HepG2 (cell line): ENCODE results near the gene MADD. TPM values are rescaled to one million over a fixed set of nuclear protein-coding genes. Genes with fewer than 3 reads are reported as not detected.

Source experiments
- ATAC-seq: fragments of 200-7000 bp; cut with Tn5 transposase; 3 replicates; pipeline ENCODE4 v1.9.1; 2020; ENCODE audit warnings: mild to moderate bottlenecking, moderate library complexity
- BruUV-seq: library from RNA; stranded (reverse); fragments of 400-500 nt; replicated peaks from 2 replicates; lab custom pipeline; 2021; lab: Mats Ljungman, UMichigan
- CTCF ChIA-PET: fragments of 300-600 bp; formaldehyde crosslinking; extraction: SDS; loops from one replicate; lab custom pipeline; 2021; ENCODE audit warnings: low total read pairs, inconsistent platforms, low intra/inter-chr PET ratio; lab: Yijun Ruan, JAX
- POLR2A ChIA-PET: fragments of 350-600 bp; sonication (Branson Sonifier 250); formaldehyde crosslinking; loops from one replicate; lab custom pipeline; 2020; ENCODE audit warnings: antibody characterized with exemption, inconsistent platforms; lab: Yijun Ruan, JAX
- DNase-seq: peaks from one replicate; pipeline ENCODE4 v3.0.0-alpha.2; 2015; ENCODE audit warnings: low spot score
- FAIRE-seq: peaks from 3 replicates; lab custom pipeline; 2011; peaks lifted over from hg19 to GRCh38; lab: Jason Lieb, UNC
- H2AFZ ChIP-seq: one replicate; pipeline ENCODE4 v1.6.1; 2011; ENCODE audit warnings: low read length, inconsistent platforms
- H3K27ac ChIP-seq: fragments of 300-600 bp; 3 replicates; pipeline ENCODE4 v1.8.0; 2011; ENCODE audit warnings: mixed run types, mild to moderate bottlenecking, mixed read lengths, low read length, inconsistent platforms; ENCODE audit not compliant: insufficient read depth; ENCODE audit errors: extremely low read length
- H3K27me3 ChIP-seq, 2 experiments: fragments of 200-600 bp in 1 of 2; 2 replicates in 1 of 2; 3 replicates in 1 of 2; pipeline versions ENCODE4 v1.6.0 to v1.8.0; 2011; ENCODE audit warnings: low read length in 2 of 2, mild to moderate bottlenecking in 2 of 2, moderate library complexity in 2 of 2, inconsistent platforms in 1 of 2; ENCODE audit not compliant: insufficient read depth in 2 of 2, control insufficient read depth in 1 of 2
- H3K36me3 ChIP-seq, 2 experiments: fragments of 200-600 bp in 1 of 2; replicated peaks in 1 of 2; 2 replicates in 1 of 2; 3 replicates in 1 of 2; pipeline versions ENCODE4 v1.5.1 to v1.8.0; 2011; ENCODE audit warnings: low read length in 2 of 2, inconsistent platforms in 1 of 2; ENCODE audit not compliant: insufficient read depth in 2 of 2, control insufficient read depth in 1 of 2
- H3K4me1 ChIP-seq: 2 replicates; pipeline ENCODE4 v1.5.1; 2012; ENCODE audit warnings: low read length, inconsistent platforms; ENCODE audit not compliant: insufficient read depth
- H3K4me2 ChIP-seq: 2 replicates; pipeline ENCODE4 v1.6.0; 2011; ENCODE audit warnings: low read depth, low read length, inconsistent platforms
- H3K4me3 ChIP-seq, 3 experiments: fragments of 200-600 bp in 1 of 3; sonication (generic), shearing (Covaris generic) in 1 of 3; replicated peaks in 1 of 3; 2 replicates each; pipeline ENCODE4 v1.5.1; 2011 to 2016; ENCODE audit warnings: low read length in 3 of 3, inconsistent platforms in 2 of 3, low read depth in 2 of 3, mild to moderate bottlenecking in 2 of 3, control low read depth in 1 of 3, mixed read lengths in 1 of 3; ENCODE audit not compliant: insufficient read depth in 1 of 3
- H3K79me2 ChIP-seq: one replicate; pipeline ENCODE4 v1.6.1; 2011; ENCODE audit warnings: low read length, inconsistent platforms; ENCODE audit not compliant: insufficient read depth
- H3K9ac ChIP-seq: 2 replicates; pipeline ENCODE4 v1.6.0; 2011; ENCODE audit warnings: mild to moderate bottlenecking, low read depth, low read length, inconsistent platforms; ENCODE audit not compliant: insufficient read depth
- H3K9me3 ChIP-seq: 2 replicates; pipeline ENCODE4 v1.5.1; 2012; ENCODE audit warnings: mild to moderate bottlenecking, low read length
- H4K20me1 ChIP-seq: 2 replicates; pipeline ENCODE4 v1.6.0; 2011; ENCODE audit warnings: inconsistent platforms, mild to moderate bottlenecking, low read length, moderate library complexity; ENCODE audit not compliant: insufficient read depth
- HMG20A ChIP-seq: IDR thresholded peaks from 2 replicates; pipeline ENCODE4 v1.6.1; 2016; ENCODE audit warnings: borderline replicate concordance
- NBN ChIP-seq: fragments of 450-650 bp; conservative IDR thresholded peaks from 2 replicates; pipeline ENCODE4 v1.6.1; 2017
- SIN3B ChIP-seq: fragments of 150-350 bp; IDR thresholded peaks from 2 replicates; pipeline ENCODE4 v1.6.1; 2014; ENCODE audit warnings: low read length
- SSRP1 ChIP-seq: IDR thresholded peaks from 2 replicates; pipeline ENCODE4 v1.6.1; 2016; ENCODE audit warnings: control low read depth
- TFDP2 ChIP-seq: sonication (generic); formaldehyde crosslinking; IDR thresholded peaks from 2 replicates; pipeline ENCODE4 v1.4.0; 2020; ENCODE audit warnings: missing genetic modification reagents
- THAP9 ChIP-seq: sonication (generic); formaldehyde crosslinking; IDR thresholded peaks from 2 replicates; pipeline ENCODE4; 2020; ENCODE audit warnings: missing genetic modification reagents, mild to moderate bottlenecking, borderline replicate concordance
- ZC3H13 ChIP-seq: sonication (generic); formaldehyde crosslinking; IDR thresholded peaks from 2 replicates; pipeline ENCODE4 v1.8.1; 2023; ENCODE audit warnings: mild to moderate bottlenecking, missing genetic modification reagents, moderate library complexity
- ZNF224 ChIP-seq: sonication (generic); formaldehyde crosslinking; IDR thresholded peaks from 2 replicates; pipeline ENCODE4 v1.5.0; 2020; ENCODE audit warnings: mild to moderate bottlenecking, missing genetic modification reagents
- ZNF333 ChIP-seq: sonication (generic); formaldehyde crosslinking; IDR thresholded peaks from 2 replicates; pipeline ENCODE4 v1.4.0; 2020; ENCODE audit warnings: mild to moderate bottlenecking, missing genetic modification reagents, borderline replicate concordance
- ZNF569 ChIP-seq: sonication (generic); formaldehyde crosslinking; IDR thresholded peaks from 2 replicates; pipeline ENCODE4 v1.5.0; 2020; ENCODE audit warnings: mild to moderate bottlenecking, missing genetic modification reagents, moderate library complexity, borderline replicate concordance
- ZSCAN9 ChIP-seq: IDR thresholded peaks from 2 replicates; pipeline ENCODE4 v1.6.1; 2016; ENCODE audit warnings: borderline replicate concordance
- WGBS: methylation state at CpG from one replicate; pipeline ENCODE4 v1.1.6; 2017; ENCODE audit warnings: low lambda C conversion rate; 5-methylcytosine and 5-hydroxymethylcytosine counted together
- in situ Hi-C: cut with HindIII; loops from 2 replicates; pipeline ENCODE4 v1.10.0; 2017; ENCODE audit warnings: low pct_unique_long_range_greater_than_20kb; ENCODE audit not compliant: extremely low pct_ligation_motif_present
- intact Hi-C: fragments of 100-400 bp; cut with micrococcal nuclease; formaldehyde crosslinking; loops from one replicate; pipeline ENCODE4 v1.10.0; 2022; ENCODE audit not compliant: unreplicated experiment
- polyA plus RNA-seq, 8 experiments: library from polyadenylated mRNA; depleted of rRNA in 3 of 8; stranded (reverse) in 7 of 8; unstranded in 1 of 8; fragments of >200 nt; fragmentation: Illumina TruSeq in 4 of 8; extraction: Trizol in 4 of 8; gene quantifications; 2 replicates each; pipeline versions ENCODE4 v1.2.1 to v1.2.3, GENCODE V29; 2011 to 2016; ENCODE audit warnings: low read depth in 4 of 8, missing spikeins in 1 of 8, mixed read lengths in 1 of 8; ENCODE audit not compliant: insufficient read depth in 1 of 8
- total RNA-seq, 5 experiments: library from RNA; depleted of rRNA; stranded (reverse); fragments of >200 nt; fragmentation: Illumina TruSeq; extraction: Trizol; gene quantifications; 2 replicates each; pipeline ENCODE4 v1.2.3, GENCODE V29; 2016; ENCODE audit warnings: low read depth in 1 of 5
- TF ChIP-seq, protein P1 (sequence below): sonication (generic); formaldehyde crosslinking; IDR thresholded peaks from 2 replicates; pipeline ENCODE4 v1.5.0; 2020; ENCODE audit warnings: missing genetic modification reagents
- TF ChIP-seq, protein P2 (sequence below): IDR thresholded peaks from 2 replicates; pipeline ENCODE4 v1.6.1; 2016
- TF ChIP-seq, protein P3 (sequence below): sonication (generic); formaldehyde crosslinking; conservative IDR thresholded peaks from 2 replicates; pipeline ENCODE4 v1.4.0; 2020; ENCODE audit warnings: mild to moderate bottlenecking, missing genetic modification reagents, moderate library complexity
- TF ChIP-seq, protein P4 (sequence below): sonication (generic); formaldehyde crosslinking; IDR thresholded peaks from 2 replicates; pipeline ENCODE4 v1.5.0; 2020; ENCODE audit warnings: missing genetic modification reagents

The MADD gene
- total and polyA plus RNA-seq, 2 of the 13 experiments (the other 11 are each of a cell fraction or from before 2014, with no cell fraction given) = 18.0 to 29.2 TPM

GRCh38 chr11:47264119-47264518 lies 5.8 kb upstream of the MADD start:
- in situ Hi-C loops (no loop called here), intact Hi-C loops (no loop called here)
- Histone ChIP-seq H3K9me3 (no peaks in the 10 kb centered on the region), H2AFZ (no peak overlapping the region), H3K4me3 (no peak overlapping the region), H3K9ac (no peak overlapping the region), H3K36me3 (peaks cover 2 to 3% of the 10 kb centered on the region in 2 experiments; a peak in 3 of 5 replicates), H3K4me1 (peaks cover 42% of the 10 kb centered on the region), H3K79me2 (no peaks in the 10 kb centered on the region), H3K27ac (no peak overlapping the region), H3K4me2 (no peak overlapping the region), H3K27me3 (no peaks in the 10 kb centered on the region), H4K20me1 (no peaks in the 10 kb centered on the region)
- no peak for FAIRE-seq
- ChIA-PET CTCF (no interaction called here), POLR2A (interaction anchor here (0.9 to 1.7 kb wide), 3 partner anchors 9 to 79 kb away, joined by 3 to 8 read pairs (median 4); partner anchors contain the start of gene DDB2)
- no peak for TF ChIP-seq NBN
- TF ChIP-seq SSRP1 (CRISPR knock-in tag) = no peak
- TF ChIP-seq, protein P1, sequence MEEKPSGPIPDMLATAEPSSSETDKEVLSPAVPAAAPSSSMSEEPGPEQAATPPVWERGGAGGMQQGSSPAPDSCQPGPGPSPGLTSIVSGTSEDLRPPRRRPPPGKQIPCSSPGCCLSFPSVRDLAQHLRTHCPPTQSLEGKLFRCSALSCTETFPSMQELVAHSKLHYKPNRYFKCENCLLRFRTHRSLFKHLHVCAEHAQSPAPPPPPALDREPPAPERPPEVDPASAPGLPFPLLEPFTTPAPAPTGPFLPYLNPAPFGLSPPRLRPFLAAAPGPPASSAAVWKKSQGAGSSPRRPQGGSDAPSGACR (CRISPR knock-in tag) = no peak
- no peak for TF ChIP-seq ZSCAN9 (CRISPR knock-in tag)
- no peak for TF ChIP-seq ZNF333 (CRISPR knock-in tag)
- TF ChIP-seq, protein P2, sequence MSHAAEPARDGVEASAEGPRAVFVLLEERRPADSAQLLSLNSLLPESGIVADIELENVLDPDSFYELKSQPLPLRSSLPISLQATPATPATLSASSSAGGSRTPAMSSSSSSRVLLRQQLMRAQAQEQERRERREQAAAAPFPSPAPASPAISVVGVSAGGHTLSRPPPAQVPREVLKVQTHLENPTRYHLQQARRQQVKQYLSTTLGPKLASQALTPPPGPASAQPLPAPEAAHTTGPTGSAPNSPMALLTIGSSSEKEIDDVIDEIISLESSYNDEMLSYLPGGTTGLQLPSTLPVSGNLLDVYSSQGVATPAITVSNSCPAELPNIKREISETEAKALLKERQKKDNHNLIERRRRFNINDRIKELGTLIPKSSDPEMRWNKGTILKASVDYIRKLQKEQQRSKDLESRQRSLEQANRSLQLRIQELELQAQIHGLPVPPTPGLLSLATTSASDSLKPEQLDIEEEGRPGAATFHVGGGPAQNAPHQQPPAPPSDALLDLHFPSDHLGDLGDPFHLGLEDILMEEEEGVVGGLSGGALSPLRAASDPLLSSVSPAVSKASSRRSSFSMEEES (CRISPR knock-in tag) = no peak
- TF ChIP-seq ZNF224 (CRISPR knock-in tag) = no peak
- TF ChIP-seq ZC3H13 (CRISPR knock-in tag) = no peak
- no peak for TF ChIP-seq THAP9 (CRISPR knock-in tag)
- TF ChIP-seq, protein P3, sequence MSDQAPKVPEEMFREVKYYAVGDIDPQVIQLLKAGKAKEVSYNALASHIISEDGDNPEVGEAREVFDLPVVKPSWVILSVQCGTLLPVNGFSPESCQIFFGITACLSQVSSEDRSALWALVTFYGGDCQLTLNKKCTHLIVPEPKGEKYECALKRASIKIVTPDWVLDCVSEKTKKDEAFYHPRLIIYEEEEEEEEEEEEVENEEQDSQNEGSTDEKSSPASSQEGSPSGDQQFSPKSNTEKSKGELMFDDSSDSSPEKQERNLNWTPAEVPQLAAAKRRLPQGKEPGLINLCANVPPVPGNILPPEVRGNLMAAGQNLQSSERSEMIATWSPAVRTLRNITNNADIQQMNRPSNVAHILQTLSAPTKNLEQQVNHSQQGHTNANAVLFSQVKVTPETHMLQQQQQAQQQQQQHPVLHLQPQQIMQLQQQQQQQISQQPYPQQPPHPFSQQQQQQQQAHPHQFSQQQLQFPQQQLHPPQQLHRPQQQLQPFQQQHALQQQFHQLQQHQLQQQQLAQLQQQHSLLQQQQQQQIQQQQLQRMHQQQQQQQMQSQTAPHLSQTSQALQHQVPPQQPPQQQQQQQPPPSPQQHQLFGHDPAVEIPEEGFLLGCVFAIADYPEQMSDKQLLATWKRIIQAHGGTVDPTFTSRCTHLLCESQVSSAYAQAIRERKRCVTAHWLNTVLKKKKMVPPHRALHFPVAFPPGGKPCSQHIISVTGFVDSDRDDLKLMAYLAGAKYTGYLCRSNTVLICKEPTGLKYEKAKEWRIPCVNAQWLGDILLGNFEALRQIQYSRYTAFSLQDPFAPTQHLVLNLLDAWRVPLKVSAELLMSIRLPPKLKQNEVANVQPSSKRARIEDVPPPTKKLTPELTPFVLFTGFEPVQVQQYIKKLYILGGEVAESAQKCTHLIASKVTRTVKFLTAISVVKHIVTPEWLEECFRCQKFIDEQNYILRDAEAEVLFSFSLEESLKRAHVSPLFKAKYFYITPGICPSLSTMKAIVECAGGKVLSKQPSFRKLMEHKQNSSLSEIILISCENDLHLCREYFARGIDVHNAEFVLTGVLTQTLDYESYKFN = no peak
- no peak for TF ChIP-seq HMG20A (CRISPR knock-in tag)
- TF ChIP-seq, protein P4, sequence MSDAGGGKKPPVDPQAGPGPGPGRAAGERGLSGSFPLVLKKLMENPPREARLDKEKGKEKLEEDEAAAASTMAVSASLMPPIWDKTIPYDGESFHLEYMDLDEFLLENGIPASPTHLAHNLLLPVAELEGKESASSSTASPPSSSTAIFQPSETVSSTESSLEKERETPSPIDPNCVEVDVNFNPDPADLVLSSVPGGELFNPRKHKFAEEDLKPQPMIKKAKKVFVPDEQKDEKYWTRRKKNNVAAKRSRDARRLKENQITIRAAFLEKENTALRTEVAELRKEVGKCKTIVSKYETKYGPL (CRISPR knock-in tag) = no peak
- TF ChIP-seq TFDP2 (CRISPR knock-in tag) = no peak
- no peak for TF ChIP-seq SIN3B
- no peak for TF ChIP-seq ZNF569 (CRISPR knock-in tag)
- ATAC-seq = no peak
- no TSS peak for BruUV-seq
- 96% methylated on average over 6 of the region's 6 CpGs for WGBS
- DNase-seq = no peak
